Neural progenitor cell (in vitro differentiated cells): ENCODE measurements around the gene DLG2. TPM values are rescaled to one million over a fixed set of nuclear protein-coding genes. Genes with fewer than 3 reads are reported as not detected.
"Not testable (repeated sequence)": the region's sequence is repeated elsewhere in the genome, so short reads cannot be mapped to it uniquely, and the experiment has no call there.

Experiments
- DNase-seq: peaks from one replicate; pipeline ENCODE4 v3.0.0-alpha.2; 2016; ENCODE audit warnings: low spot score
- H2AFZ ChIP-seq: fragments of 200-600 bp; sonication (generic); replicated peaks from 2 replicates; pipeline ENCODE4 v1.6.1; 2016; ENCODE audit warnings: antibody characterized with exemption
- H3F3A ChIP-seq: fragments of 200-600 bp; sonication (generic); 2 replicates; pipeline ENCODE4 v1.6.1; 2016; ENCODE audit warnings: antibody characterized with exemption, low read depth
- H3K27ac ChIP-seq: fragments of 200-600 bp; sonication (generic); 2 replicates; pipeline ENCODE4 v1.5.1; 2016; ENCODE audit warnings: mild to moderate bottlenecking
- H3K27me3 ChIP-seq: fragments of 200-600 bp; sonication (generic); 2 replicates; pipeline ENCODE4 v1.6.1; 2016; ENCODE audit warnings: mild to moderate bottlenecking, moderate library complexity
- H3K36me3 ChIP-seq: fragments of 200-600 bp; sonication (generic); 2 replicates; pipeline ENCODE4 v1.5.1; 2016
- H3K4me1 ChIP-seq: fragments of 200-600 bp; sonication (generic); 2 replicates; pipeline ENCODE4 v1.6.1; 2016; ENCODE audit warnings: mixed run types
- H3K4me2 ChIP-seq: fragments of 200-600 bp; sonication (generic); 2 replicates; pipeline ENCODE4 v1.6.1; 2016
- H3K4me3 ChIP-seq: fragments of 200-600 bp; sonication (generic); 2 replicates; pipeline ENCODE4 v1.5.1; 2016
- H3K79me2 ChIP-seq: fragments of 200-600 bp; sonication (generic); 2 replicates; pipeline ENCODE4 v1.6.1; 2016; ENCODE audit warnings: low read depth
- H3K9ac ChIP-seq: fragments of 200-600 bp; sonication (generic); 2 replicates; pipeline ENCODE4 v1.6.1; 2016
- H3K9me3 ChIP-seq: fragments of 200-600 bp; sonication (generic); 2 replicates; pipeline ENCODE4 v1.5.1; 2016; ENCODE audit warnings: low read depth
- H4K20me1 ChIP-seq: fragments of 200-600 bp; sonication (generic); 2 replicates; pipeline ENCODE4 v1.6.1; 2016; ENCODE audit warnings: low read depth
- H3K27ac Mint-ChIP-seq: 3 replicates; pipeline ENCODE4 v1.8.0; 2021; ENCODE audit warnings: mixed read lengths
- H3K27me3 Mint-ChIP-seq: 2 replicates; pipeline ENCODE4 v1.8.0; 2022; ENCODE audit warnings: low read depth, mild to moderate bottlenecking, inconsistent platforms, moderate library complexity, mixed read lengths; ENCODE audit not compliant: insufficient read depth
- H3K36me3 Mint-ChIP-seq: 3 replicates; pipeline ENCODE4 v1.8.0; 2021; ENCODE audit warnings: mixed read lengths
- H3K4me1 Mint-ChIP-seq: 3 replicates; pipeline ENCODE4 v1.8.0; 2021; ENCODE audit warnings: mixed read lengths
- H3K4me3 Mint-ChIP-seq: 3 replicates; pipeline ENCODE4 v1.8.0; 2021; ENCODE audit warnings: mild to moderate bottlenecking, moderate library complexity, mixed read lengths
- H3K9me3 Mint-ChIP-seq: 3 replicates; pipeline ENCODE4 v1.8.0; 2020; ENCODE audit warnings: mixed read lengths
- CTCF ChIP-seq: fragments of 200-600 bp; sonication (generic); IDR thresholded peaks from 2 replicates; pipeline ENCODE4 v1.5.1; 2017; ENCODE audit warnings: antibody characterized with exemption, mild to moderate bottlenecking
- EZH2 ChIP-seq: fragments of 200-600 bp; sonication (generic); IDR thresholded peaks from 2 replicates; pipeline ENCODE4 v1.6.1; 2017; ENCODE audit warnings: antibody characterized with exemption, mild to moderate bottlenecking, moderate library complexity
- EZH2phosphoT487 ChIP-seq: fragments of 200-600 bp; sonication (generic); IDR thresholded peaks from 2 replicates; pipeline ENCODE4 v1.6.1; 2017; ENCODE audit warnings: antibody characterized with exemption
- total RNA-seq: library from RNA; depleted of rRNA; stranded (reverse); fragments of >200 nt; gene quantifications from 2 replicates; pipeline ENCODE4 v1.2.3, GENCODE V29; 2015; ENCODE audit warnings: low replicate concordance

Gene DLG2
- total RNA-seq, 1 donor from 2014 or later: 7.5 TPM

GRCh38 chr11:85346484-85346883 lies 280.7 kb downstream of the DLG2 start:
- TF ChIP-seq CTCF: no peak
- TF ChIP-seq EZH2phosphoT487: no peak
- no peak for TF ChIP-seq EZH2
- H3K9me3 Mint-ChIP-seq: peaks cover under 1% of the 10 kb centered on the region
- Histone ChIP-seq H3K9me3 (no peaks in the 10 kb centered on the region), H2AFZ (no peak overlapping the region), H4K20me1 (no peaks in the 10 kb centered on the region), H3K27ac (no peak overlapping the region), H3K4me2 (peak overlapping the region; percentile 2), H3K9ac (no peak overlapping the region), H3K4me1 (peaks cover 13% of the 10 kb centered on the region), H3K79me2 (no peaks in the 10 kb centered on the region), H3K27me3 (no peaks in the 10 kb centered on the region), H3K4me3 (no peak overlapping the region), H3K36me3 (no peaks in the 10 kb centered on the region), H3F3A (peaks cover 10% of the 10 kb centered on the region)
- peaks cover 2% of the 10 kb centered on the region for H3K4me1 Mint-ChIP-seq
- DNase-seq: no peak
- no peak overlapping the region for H3K27ac Mint-ChIP-seq
- peaks cover 4% of the 10 kb centered on the region for H3K27me3 Mint-ChIP-seq
- H3K36me3 Mint-ChIP-seq: no peaks in the 10 kb centered on the region
- no peak overlapping the region for H3K4me3 Mint-ChIP-seq

GRCh38 chr11:85340846-85341245 lies 286.3 kb downstream of the DLG2 start:
- H4K20me1 ChIP-seq, H3K4me3 ChIP-seq, H3K36me3 ChIP-seq, H3K4me2 ChIP-seq, H3K4me1 Mint-ChIP-seq, H3K79me2 ChIP-seq, H2AFZ ChIP-seq, H3K9me3 ChIP-seq, H3K4me1 ChIP-seq, H3K27ac Mint-ChIP-seq, DNase-seq, H3K27ac ChIP-seq, H3K9me3 Mint-ChIP-seq, H3K27me3 ChIP-seq, H3K9ac ChIP-seq, H3K4me3 Mint-ChIP-seq, H3K27me3 Mint-ChIP-seq, H3K36me3 Mint-ChIP-seq, H3F3A ChIP-seq: not testable (repeated sequence)

GRCh38 chr11:85318573-85318972 lies 308.6 kb downstream of the DLG2 start:
- no peaks in the 10 kb centered on the region for H3K79me2 ChIP-seq
- no peaks in the 10 kb centered on the region for H3K4me1 Mint-ChIP-seq
- H3K9me3 ChIP-seq: no peaks in the 10 kb centered on the region
- H4K20me1 ChIP-seq: no peaks in the 10 kb centered on the region
- no peak overlapping the region for H3K27ac Mint-ChIP-seq
- H3K36me3 ChIP-seq: no peaks in the 10 kb centered on the region
- no peaks in the 10 kb centered on the region for H3K36me3 Mint-ChIP-seq
- H3K4me3 ChIP-seq: no peak overlapping the region
- TF ChIP-seq EZH2 (no peak), EZH2phosphoT487 (no peak), CTCF (no peak)
- H3K4me2 ChIP-seq: no peak overlapping the region
- H3K9me3 Mint-ChIP-seq: no peaks in the 10 kb centered on the region
- H3K9ac ChIP-seq: no peak overlapping the region
- no peaks in the 10 kb centered on the region for H3K4me1 ChIP-seq
- H3K27me3 Mint-ChIP-seq: no peaks in the 10 kb centered on the region
- no peak overlapping the region for H3K27ac ChIP-seq
- no peak for DNase-seq
- H3K4me3 Mint-ChIP-seq: no peak overlapping the region
- H3F3A ChIP-seq: no peaks in the 10 kb centered on the region
- no peak overlapping the region for H2AFZ ChIP-seq
- H3K27me3 ChIP-seq: no peaks in the 10 kb centered on the region

GRCh38 chr11:85316967-85317366 lies 310.2 kb downstream of the DLG2 start:
- Mint-ChIP-seq H3K4me1 (no peaks in the 10 kb centered on the region), H3K36me3 (no peaks in the 10 kb centered on the region), H3K4me3 (no peak overlapping the region), H3K9me3 (no peaks in the 10 kb centered on the region), H3K27me3 (no peaks in the 10 kb centered on the region), H3K27ac (no peak overlapping the region)
- Histone ChIP-seq H3K4me3 (no peak overlapping the region), H3K9ac (no peak overlapping the region), H3K4me1 (no peaks in the 10 kb centered on the region), H3F3A (no peaks in the 10 kb centered on the region), H3K36me3 (no peaks in the 10 kb centered on the region), H2AFZ (no peak overlapping the region), H3K9me3 (no peaks in the 10 kb centered on the region), H3K27me3 (no peaks in the 10 kb centered on the region), H3K27ac (no peak overlapping the region), H3K4me2 (no peak overlapping the region), H3K79me2 (no peaks in the 10 kb centered on the region), H4K20me1 (no peaks in the 10 kb centered on the region)
- TF ChIP-seq EZH2 (no peak), CTCF (no peak), EZH2phosphoT487 (no peak)
- DNase-seq: no peak
